Measurements from ENCODE around the gene ELK3.

ELK3 gene

GRCh38 chr12:96297504-96297903, 103.3 kb downstream of the ELK3 start:
- H3K9ac ChIP-seq: no peak overlapping the region
- peaks cover 0 to 2% (median 0%) of the 10 kb centered on the region in 11 experiments; a peak in 1 of 22 replicates for H4K20me1 ChIP-seq
- no peaks in the 10 kb centered on the region for H3K27me3 ChIP-seq
- no peak overlapping the region for H3K27ac ChIP-seq
- no peak for TF ChIP-seq Cebpa-rat (IDR thresholded peaks at IDR 0.05)
- H3K4me1 ChIP-seq: no peaks in the 10 kb centered on the region; a peak in 1 of 20 replicates
- peaks cover 62 to 88% (median 82%) of the 10 kb centered on the region in 11 experiments for H3K36me3 ChIP-seq
- no peak overlapping the region for H3K4me3 ChIP-seq
- no peak overlapping the region for H3K4me2 ChIP-seq
- H3K9me3 ChIP-seq (replicated peaks in 1 of 11): peaks cover 0 to 6% (median 0%) of the 10 kb centered on the region in 11 experiments; a peak in 3 of 22 replicates

- Histone ChIP-seq H3K4me3 (no peak overlapping the region), H3K27me3 (no peaks in the 10 kb centered on the region), H3K27ac (no peak overlapping the region), H4K20me1 (peaks cover 0 to 14% (median 0%) of the 10 kb centered on the region in 11 experiments; a peak in 6 of 22 replicates), H3K36me3 (peaks cover 42 to 75% (median 59%) of the 10 kb centered on the region in 11 experiments), H3K4me2 (no peak overlapping the region), H3K4me1 (no peaks in the 10 kb centered on the region), H3K9ac (no peak overlapping the region), H3K9me3 (replicated peaks in 1 of 11) (peaks cover 0 to under 1% (median 0%) of the 10 kb centered on the region in 11 experiments; a peak in 3 of 22 replicates)
- no peak for TF ChIP-seq Cebpa-rat (IDR thresholded peaks at IDR 0.05)
These were observed 105.9 kb downstream of the ELK3 start for GRCh38 chr12:96300064-96300463.

DNA sequence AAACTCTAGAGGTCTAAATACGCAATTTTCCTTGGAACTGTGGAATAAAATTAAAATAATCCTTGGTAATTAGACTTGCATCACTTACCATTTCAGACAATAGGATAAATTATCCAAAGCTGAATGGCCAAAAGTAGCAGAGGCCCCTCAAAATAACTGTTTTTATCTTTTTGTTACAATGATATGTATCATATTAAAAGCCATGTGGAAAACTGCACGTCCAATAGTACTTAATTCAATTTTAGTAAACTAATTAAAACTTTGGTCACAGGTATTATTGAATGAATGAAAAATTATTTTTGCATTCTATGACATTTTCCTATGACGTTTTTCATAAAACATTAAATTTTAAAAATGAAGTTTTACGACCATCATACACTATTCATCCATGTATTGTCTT, 107.6 kb downstream of the ELK3 start:
- H3K27ac ChIP-seq: no peak overlapping the region
- no peaks in the 10 kb centered on the region for H3K4me1 ChIP-seq
- peaks cover 0 to 19% (median 0%) of the 10 kb centered on the region in 11 experiments; a peak in 7 of 22 replicates for H4K20me1 ChIP-seq
- H3K27me3 ChIP-seq: no peaks in the 10 kb centered on the region
- TF ChIP-seq Cebpa-rat (IDR thresholded peaks at IDR 0.05): no peak
- H3K36me3 ChIP-seq: peaks cover 42 to 75% (median 55%) of the 10 kb centered on the region in 11 experiments
- no peak overlapping the region for H3K4me3 ChIP-seq
- no peak overlapping the region for H3K9ac ChIP-seq
- H3K4me2 ChIP-seq: no peak overlapping the region
- H3K9me3 ChIP-seq (replicated peaks in 1 of 11): no peaks in the 10 kb centered on the region

DNA sequence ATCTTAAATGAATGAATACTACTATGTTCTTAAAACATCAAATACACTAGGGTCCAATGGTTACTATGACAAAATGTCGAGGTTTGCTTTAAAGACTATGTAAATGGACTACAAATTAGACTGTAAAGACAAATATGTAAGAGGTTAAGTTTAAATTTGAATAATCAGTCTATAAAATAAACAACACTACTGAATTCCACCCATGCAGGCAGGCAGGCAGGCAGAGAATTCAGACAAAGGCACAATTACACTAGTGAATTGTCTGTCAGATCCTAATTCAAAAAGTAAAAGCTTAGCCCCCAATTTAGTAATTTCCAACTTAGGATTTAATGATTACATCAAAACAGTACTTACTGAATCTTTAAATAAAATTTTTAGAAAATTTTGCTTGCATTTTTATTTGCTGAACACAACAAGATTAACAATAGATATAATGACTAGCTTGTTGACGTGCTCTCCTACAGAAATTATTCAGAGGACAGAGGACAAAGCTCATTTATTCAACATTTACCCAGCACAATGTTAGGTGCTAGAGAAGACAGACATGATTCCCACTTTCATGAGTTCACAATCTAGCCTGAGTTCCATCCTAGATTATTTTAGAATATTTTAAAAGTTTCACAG, 108.6 kb downstream of the ELK3 start:
- H4K20me1 ChIP-seq: peaks cover 0 to 20% (median 4%) of the 10 kb centered on the region in 11 experiments; a peak in 8 of 22 replicates
- no peak overlapping the region for H3K9ac ChIP-seq
- no peak for TF ChIP-seq Cebpa-rat (IDR thresholded peaks at IDR 0.05)
- peaks cover 38 to 75% (median 55%) of the 10 kb centered on the region in 11 experiments for H3K36me3 ChIP-seq
- no peaks in the 10 kb centered on the region for H3K27me3 ChIP-seq
- H3K27ac ChIP-seq: no peak overlapping the region
- no peaks in the 10 kb centered on the region for H3K4me1 ChIP-seq
- no peak overlapping the region for H3K4me3 ChIP-seq
- H3K4me2 ChIP-seq: no peak overlapping the region
- H3K9me3 ChIP-seq (replicated peaks in 1 of 11): no peaks in the 10 kb centered on the region

DNA sequence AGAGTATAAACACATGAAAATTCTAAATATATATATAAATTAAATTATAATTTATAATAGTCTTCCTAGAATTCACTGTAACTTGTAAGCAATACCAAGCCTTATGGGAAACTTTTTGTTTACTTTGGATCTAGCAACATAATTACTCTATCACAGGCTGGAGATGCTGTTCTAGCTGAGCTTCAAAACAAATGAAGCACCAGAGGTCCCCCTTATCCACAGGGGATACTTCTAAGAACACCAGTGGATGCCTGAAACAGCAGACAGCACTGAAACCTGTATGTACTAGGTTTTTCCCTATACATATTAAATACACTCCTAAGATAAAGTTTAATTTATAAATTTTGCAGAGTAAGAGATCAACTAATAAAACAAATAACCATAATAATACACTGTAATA, 109.5 kb downstream of the ELK3 start:
- Histone ChIP-seq H3K36me3 (peaks cover 41 to 77% (median 57%) of the 10 kb centered on the region in 11 experiments), H3K27ac (no peak overlapping the region), H3K9me3 (replicated peaks in 1 of 11) (no peaks in the 10 kb centered on the region), H3K9ac (no peak overlapping the region), H3K4me1 (no peaks in the 10 kb centered on the region), H4K20me1 (peaks cover 0 to 20% (median 5%) of the 10 kb centered on the region in 11 experiments; a peak in 8 of 22 replicates), H3K27me3 (no peaks in the 10 kb centered on the region), H3K4me2 (no peak overlapping the region), H3K4me3 (no peak overlapping the region)
- no peak for TF ChIP-seq Cebpa-rat (IDR thresholded peaks at IDR 0.05)

GRCh38 chr12:96305665-96306064, 111.5 kb downstream of the ELK3 start:
- Histone ChIP-seq H3K9me3 (replicated peaks in 1 of 11) (no peaks in the 10 kb centered on the region), H4K20me1 (peaks cover 0 to 26% (median 5%) of the 10 kb centered on the region in 11 experiments; a peak in 8 of 22 replicates), H3K4me3 (no peak overlapping the region), H3K27ac (no peak overlapping the region), H3K4me2 (no peak overlapping the region), H3K36me3 (peaks cover 33 to 77% (median 53%) of the 10 kb centered on the region in 11 experiments), H3K9ac (no peak overlapping the region), H3K4me1 (no peaks in the 10 kb centered on the region), H3K27me3 (no peaks in the 10 kb centered on the region)
- TF ChIP-seq Cebpa-rat (IDR thresholded peaks at IDR 0.05): no peak

DNA sequence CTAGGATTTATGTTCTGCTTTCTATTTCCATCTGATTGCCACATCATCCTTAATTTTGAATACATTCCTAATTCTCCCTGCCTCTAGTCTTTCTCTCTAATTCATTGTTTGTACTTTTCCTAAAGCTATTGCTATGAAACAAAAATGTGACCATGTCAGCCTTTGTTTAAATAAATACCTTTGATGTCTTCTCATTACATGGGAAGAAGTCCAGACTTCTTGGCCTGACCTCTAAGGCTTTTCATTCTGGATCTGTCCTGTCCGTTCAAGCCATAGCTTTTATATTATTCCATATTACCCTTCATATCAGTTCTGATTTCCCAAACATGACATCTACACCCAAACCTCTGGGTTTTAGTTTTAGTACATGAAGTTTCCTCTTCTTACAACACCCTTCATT, 114.7 kb downstream of the ELK3 start:
- TF ChIP-seq Cebpa-rat (IDR thresholded peaks at IDR 0.05): no peak
- Histone ChIP-seq H3K36me3 (peaks cover 51 to 96% (median 73%) of the 10 kb centered on the region in 11 experiments), H3K4me2 (no peak overlapping the region), H3K9ac (no peak overlapping the region), H3K4me1 (no peaks in the 10 kb centered on the region), H4K20me1 (peaks cover 0 to 24% (median 7%) of the 10 kb centered on the region in 11 experiments; a peak in 11 of 22 replicates), H3K27me3 (no peaks in the 10 kb centered on the region), H3K4me3 (no peak overlapping the region), H3K27ac (no peak overlapping the region), H3K9me3 (replicated peaks in 1 of 11) (no peaks in the 10 kb centered on the region)

- TF ChIP-seq Cebpa-rat (IDR thresholded peaks at IDR 0.05): peak in 1 of 11 experiments; percentile 41; a peak in 1 of 22 replicates
- H3K4me1 ChIP-seq: no peaks in the 10 kb centered on the region
- H4K20me1 ChIP-seq: peaks cover 0 to 31% (median 12%) of the 10 kb centered on the region in 11 experiments; a peak in 10 of 22 replicates
- no peak overlapping the region for H3K27ac ChIP-seq
- H3K4me3 ChIP-seq: no peak overlapping the region
- no peaks in the 10 kb centered on the region for H3K9me3 ChIP-seq (replicated peaks in 1 of 11)
- H3K9ac ChIP-seq: no peak overlapping the region
- no peaks in the 10 kb centered on the region for H3K27me3 ChIP-seq
- H3K4me2 ChIP-seq: no peak overlapping the region
- H3K36me3 ChIP-seq: peaks cover 51 to 84% (median 71%) of the 10 kb centered on the region in 11 experiments
These were observed 115.9 kb downstream of the ELK3 start for GRCh38 chr12:96310067-96310466.

DNA sequence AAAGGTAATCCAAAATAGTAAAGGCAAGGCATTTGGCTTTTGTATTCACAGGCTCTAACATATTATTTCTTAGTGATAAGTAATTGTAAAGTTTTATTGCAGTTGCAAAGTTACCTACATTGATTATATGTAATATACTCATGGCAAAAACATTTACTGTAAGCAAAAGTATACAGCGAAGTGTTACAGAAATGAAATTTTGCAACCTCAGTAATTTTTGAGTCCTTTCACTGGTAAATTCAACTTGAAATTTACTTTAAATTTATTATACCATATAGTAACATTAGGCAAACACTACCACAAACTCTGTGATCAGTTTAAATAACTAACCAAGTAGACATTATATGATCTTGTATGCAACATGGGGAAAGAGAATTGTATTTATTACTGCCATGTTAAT, 117.0 kb downstream of the ELK3 start:
- Histone ChIP-seq H3K4me3 (no peak overlapping the region), H3K4me2 (no peak overlapping the region), H3K9me3 (replicated peaks in 1 of 11) (no peaks in the 10 kb centered on the region), H3K27me3 (no peaks in the 10 kb centered on the region), H3K36me3 (peaks cover 45 to 73% (median 63%) of the 10 kb centered on the region in 11 experiments; a peak in 21 of 22 replicates), H4K20me1 (peaks cover 0 to 33% (median 12%) of the 10 kb centered on the region in 11 experiments; a peak in 10 of 22 replicates), H3K27ac (no peak overlapping the region), H3K9ac (no peak overlapping the region), H3K4me1 (no peaks in the 10 kb centered on the region; a peak in 1 of 20 replicates)
- TF ChIP-seq Cebpa-rat (IDR thresholded peaks at IDR 0.05): no peak

All from BLaER1 treated with 17β-estradiol and CSF1 and Interleukin-3, amounts not matched to agents 10 nM and 100 nM (cell line).